ENCODE measurements around the gene CD209.

- TF ChIP-seq ZFP3 (CRISPR knock-in tag; IDR thresholded peaks at IDR 0.05) (no peak), CREB5 (CRISPR knock-in tag; IDR thresholded peaks at IDR 0.05; ENCODE audit: low read depth) (no peak), PPARA (CRISPR knock-in tag; IDR thresholded peaks at IDR 0.05; ENCODE audit: borderline replicate concordance) (no peak), POU6F1 (CRISPR knock-in tag; IDR thresholded peaks at IDR 0.05; ENCODE audit: borderline replicate concordance, low read depth) (no peak), SNAI2 (CRISPR knock-in tag; IDR thresholded peaks at IDR 0.05) (no peak), CSRNP3 (CRISPR knock-in tag; IDR thresholded peaks at IDR 0.05) (no peak), PATZ1 (CRISPR knock-in tag; IDR thresholded peaks at IDR 0.05; ENCODE audit: borderline replicate concordance) (no peak), ZNF565 (CRISPR knock-in tag; conservative IDR thresholded peaks at IDR 0.05; ENCODE audit: low read depth) (no peak), RARB (CRISPR knock-in tag; IDR thresholded peaks at IDR 0.05) (no peak)
Measured at GRCh38 chr19:7766535-7766934, 19.2 kb upstream of the CD209 start.
